CD4-positive, alpha-beta T cell treated with Interleukin-2 at 100 ng/mL for 4 hours (primary cell): Measurements from ENCODE around the gene HOXA4.

Experiments used
- DNase-seq: peaks from one replicate; pipeline ENCODE4 v3.0.0-alpha.2; 2020; ENCODE audit warnings: low spot score

HOXA4 gene

GRCh38 chr7:27130540-27131389 is at the start of gene HOXA4:
HOXA4 (minus strand) TSS chr7:27130757; CDS start chr7:27130733, 24 bp downstream.
- peak; percentile 72 for DNase-seq

- DNase-seq: peak; percentile 53
Measured at GRCh38 chr7:27179503-27180430, 49.2 kb upstream of the HOXA4 start.

GRCh38 chr7:27179030-27179429 is 48.5 kb upstream of the HOXA4 start:
- DNase-seq: no peak

DNA sequence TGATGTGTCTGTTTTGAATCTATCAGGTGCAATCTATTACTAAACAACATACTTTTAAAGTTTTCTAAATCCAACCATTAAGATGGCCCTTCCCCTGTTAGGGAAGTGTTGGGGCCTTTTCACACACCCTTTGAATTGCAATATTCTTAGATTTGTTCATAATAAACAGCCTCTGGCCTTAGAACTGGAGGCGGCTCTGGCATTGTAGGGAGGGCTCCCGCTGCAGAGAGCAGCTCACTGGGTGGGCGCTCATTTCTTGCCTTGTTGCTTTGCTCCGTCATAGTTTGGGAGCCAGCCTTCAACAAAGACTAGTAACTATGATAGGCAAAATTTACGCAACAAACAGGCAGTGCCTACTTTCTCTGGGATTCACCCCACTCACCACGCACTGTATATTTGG is 47.8 kb upstream of the HOXA4 start:
- no peak for DNase-seq

DNA sequence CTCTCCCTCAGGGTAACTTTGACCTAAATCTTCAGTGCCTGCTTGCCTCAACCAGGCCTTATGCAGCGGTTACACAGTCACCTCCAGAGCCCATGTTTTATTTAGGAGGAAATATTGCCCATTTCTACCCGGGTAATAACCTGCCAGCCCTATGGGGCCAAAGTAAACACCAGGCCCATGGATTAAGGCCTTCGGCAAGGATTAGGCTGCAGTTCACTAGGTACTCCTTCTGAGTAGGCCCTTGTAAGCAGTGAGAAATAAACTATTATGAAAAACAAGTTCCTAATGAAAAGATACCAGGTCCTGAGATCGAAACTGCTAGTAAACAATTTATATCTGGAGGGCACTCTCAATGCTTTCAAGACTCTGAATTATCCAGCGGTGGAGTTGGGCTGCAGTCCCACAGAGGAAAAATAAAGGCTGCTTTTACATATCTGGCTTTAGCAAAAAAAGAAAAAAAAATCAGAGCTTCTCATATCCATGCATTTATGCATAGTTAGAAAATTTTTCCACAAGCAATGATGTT is 47.3 kb upstream of the HOXA4 start:
- no peak for DNase-seq

GRCh38 chr7:27176962-27177794 is 46.6 kb upstream of the HOXA4 start:
- no peak for DNase-seq

- no peak for DNase-seq
Measured at GRCh38 chr7:27176524-27176845, 45.9 kb upstream of the HOXA4 start.

DNA sequence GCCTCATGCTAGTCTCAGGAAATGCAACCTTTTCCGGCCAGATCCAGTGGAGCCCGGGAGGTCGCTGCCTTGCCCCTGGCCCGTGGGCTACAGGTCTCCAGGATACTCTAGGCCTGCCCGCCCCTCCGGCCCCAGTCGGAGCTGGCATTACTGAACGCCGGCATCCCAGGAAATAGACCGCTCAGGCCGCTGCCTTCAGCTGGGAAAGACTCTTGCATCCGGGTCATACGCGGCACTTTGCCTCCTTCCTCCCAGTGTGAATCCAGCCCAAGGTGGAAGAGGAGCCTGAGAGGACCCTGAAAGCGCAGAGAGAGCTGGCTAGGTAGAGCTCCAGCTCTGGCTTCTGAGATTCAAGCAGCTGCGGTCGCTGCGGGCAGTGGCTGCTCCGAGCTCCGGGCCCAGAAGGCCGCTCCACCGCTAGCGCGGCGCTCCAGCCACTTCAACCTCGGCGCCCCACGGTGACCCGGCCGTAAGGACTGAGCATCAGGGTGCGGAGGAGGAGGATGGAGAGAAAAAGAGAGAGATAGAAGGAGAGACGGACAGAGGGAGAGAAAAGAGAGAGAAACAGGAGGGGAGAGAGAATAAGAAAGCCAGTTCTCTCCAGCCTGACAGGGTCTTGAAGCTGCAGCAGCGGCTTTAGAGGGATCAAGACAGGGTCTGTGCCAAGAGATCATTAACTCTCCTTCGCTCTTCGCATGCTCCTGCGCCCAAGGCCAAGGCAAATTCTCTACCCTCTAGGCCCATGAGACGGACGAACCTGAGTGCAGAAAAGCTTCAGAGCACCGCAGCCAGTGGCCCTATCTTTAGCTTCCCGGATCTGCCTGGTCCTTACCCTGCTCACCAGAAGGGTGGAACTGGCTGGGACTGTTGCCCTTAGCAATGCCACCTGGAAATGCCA is 45.3 kb upstream of the HOXA4 start:
- no peak for DNase-seq

DNA sequence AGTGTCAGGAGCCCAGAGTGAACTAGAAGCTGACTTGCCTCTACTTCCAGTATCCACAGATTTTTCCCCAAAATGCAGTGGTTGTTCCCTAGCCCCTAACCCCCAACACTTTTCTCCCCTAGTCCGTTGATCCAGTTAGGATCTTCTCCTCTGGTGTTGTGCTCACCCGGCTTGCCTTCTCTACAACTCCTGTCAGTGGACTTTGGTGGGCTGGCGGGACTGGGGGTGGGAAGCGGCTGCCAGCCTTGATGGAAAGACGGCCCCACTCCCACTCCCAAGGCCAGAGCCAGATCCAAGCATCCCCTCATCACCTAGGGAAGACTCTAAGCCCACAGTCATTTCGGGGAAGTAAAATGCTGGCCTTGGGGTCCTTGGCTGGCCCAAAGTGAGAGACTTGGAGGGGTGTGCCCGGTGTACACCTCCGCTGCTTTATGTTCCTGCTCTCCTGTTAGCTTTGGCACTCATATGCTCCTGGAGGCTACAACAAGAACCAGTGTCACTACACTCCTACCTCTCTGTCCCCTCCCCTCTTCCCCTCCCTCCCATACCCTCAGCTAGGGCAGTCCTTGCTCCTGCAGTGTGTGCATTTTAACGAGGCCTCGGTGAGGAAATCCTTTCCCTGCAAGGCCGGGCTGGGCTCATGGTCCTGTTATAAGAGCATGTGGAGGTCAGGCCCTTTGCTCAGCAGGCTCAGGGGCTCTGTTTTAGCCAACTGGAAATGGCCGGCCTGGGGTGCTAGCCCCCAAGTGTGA is 44.5 kb upstream of the HOXA4 start:
- DNase-seq: no peak

- no peak for DNase-seq
Measured at GRCh38 chr7:27173956-27174873, 43.7 kb upstream of the HOXA4 start, which contains the start of gene HOXA10. HOXA10 (minus strand) TSS chr7:27174320; CDS start chr7:27174306, 14 bp downstream.

DNA sequence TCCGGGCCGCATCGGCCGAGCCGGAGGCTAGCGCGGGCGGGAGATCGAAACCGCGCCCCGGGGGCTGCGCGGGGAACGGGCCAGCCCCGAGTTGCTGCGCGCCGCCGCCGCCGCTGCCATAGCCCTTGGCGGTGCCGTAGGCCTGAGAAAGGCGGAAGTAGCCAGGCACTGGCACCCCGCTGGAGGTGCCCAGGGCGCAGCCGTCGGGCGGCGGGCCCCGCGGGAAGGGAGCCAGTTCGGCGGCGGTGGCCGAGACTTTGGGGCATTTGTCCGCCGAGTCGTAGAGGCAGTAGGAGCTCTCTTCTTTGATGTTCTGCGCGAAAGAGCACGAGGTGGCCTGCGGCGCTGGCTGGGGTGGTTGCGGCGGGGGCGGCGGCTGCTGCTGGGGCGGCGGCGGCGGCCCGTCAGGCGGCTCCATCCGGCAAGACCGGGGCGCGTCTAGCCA is 43.0 kb upstream of the HOXA4 start:
- DNase-seq: no peak

DNA sequence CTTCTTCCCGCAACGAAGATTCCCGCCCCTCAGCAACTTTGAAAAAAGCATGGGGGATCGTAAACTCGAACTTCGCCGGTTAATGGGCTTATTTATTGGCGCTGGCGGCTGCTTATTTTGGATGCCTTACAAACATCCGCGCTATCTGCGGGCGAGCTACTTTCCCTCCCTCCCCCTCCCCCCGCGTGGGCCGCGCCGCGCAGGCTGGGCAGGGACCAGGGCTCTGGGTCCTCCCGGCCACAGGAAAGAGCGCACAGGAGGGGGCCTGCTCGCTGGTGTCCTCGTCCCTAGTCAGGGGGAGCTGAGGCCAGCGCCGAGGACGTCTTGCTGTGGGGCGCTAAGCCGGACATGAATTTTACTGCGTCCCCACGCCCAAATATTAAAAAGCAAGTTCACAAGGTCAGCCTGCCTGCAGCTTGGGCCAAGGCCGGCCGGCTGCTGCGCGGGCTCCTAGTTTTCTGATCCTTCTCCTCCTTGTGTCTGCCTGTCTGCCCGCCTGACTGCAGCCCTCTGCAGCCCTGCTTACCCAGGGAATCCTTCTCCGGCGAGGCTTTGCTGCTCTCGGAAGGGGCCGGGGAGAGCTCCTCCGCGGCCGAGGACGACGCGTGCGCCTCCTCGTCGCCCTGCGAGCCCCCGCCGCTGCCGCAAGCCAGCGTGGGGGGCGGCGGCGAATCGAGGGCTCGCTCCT is 42.4 kb upstream of the HOXA4 start:
- no peak for DNase-seq

DNA sequence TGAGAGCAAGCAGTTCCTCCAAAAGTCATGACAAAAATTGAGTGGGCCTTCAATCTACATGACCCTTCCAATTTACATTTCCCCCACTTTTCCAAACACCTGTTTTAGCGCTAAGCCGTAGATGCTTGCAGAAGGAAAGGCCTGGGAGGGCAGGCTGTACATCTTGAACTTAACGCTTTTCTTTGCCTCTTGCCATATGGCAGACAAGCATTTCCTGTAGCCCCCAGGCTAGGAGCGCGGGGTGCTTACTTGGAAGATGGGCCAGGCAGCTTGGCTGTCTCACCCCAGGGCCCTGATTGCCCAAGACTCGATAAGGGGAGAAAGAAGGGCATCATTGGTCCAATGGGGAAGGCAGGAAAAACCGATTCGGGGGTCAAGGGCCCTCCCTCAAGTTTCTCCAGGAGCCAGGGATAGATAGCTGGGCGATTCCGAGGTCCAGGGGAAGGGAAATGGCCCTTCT is 41.8 kb upstream of the HOXA4 start:
- no peak for DNase-seq

DNA sequence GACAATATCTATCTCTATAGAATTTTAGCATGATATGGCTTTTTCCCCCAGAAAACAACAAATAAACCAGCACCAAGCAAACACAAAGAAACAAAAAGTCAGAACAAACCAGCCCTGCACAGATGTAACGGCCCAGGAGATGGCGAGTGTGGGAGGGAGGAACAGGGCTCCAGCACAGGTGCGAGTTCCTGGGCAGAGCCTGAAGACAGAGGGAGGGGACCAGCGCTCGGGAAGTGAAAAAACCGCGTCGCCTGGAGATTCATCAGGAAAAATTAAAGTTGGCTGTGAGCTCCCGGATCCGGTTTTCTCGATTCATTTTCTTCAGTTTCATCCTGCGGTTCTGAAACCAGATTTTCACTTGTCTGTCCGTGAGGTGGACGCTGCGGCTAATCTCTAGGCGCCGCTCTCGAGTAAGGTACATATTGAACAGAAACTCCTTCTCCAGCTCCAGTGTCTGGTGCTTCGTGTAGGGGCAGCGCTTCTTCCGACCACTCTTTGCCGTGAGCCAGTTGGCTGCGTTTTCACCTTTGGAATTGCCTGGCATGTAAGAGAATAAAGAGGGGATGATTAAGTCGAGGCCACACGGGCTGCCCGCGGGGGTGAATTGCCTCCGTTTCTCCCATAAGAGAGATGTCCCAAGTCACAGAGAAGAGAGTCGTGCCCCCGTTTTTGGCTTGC is 41.2 kb upstream of the HOXA4 start:
- DNase-seq: no peak

DNA sequence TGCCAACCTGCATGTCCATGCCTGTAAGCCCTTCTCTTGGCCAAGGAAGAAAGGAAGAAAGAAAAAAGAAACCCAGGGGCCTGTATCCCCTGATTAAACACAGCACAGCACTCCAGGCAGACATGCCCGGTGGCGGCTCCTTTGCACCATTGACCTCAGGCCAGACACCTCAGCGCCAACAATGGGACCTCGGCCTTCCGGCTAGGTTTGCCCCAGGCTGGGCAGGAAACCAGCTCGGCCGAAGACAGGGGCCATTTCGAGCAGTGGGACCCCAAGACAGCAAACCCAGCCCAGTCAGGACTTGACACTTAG is 40.7 kb upstream of the HOXA4 start:
- no peak for DNase-seq

DNA sequence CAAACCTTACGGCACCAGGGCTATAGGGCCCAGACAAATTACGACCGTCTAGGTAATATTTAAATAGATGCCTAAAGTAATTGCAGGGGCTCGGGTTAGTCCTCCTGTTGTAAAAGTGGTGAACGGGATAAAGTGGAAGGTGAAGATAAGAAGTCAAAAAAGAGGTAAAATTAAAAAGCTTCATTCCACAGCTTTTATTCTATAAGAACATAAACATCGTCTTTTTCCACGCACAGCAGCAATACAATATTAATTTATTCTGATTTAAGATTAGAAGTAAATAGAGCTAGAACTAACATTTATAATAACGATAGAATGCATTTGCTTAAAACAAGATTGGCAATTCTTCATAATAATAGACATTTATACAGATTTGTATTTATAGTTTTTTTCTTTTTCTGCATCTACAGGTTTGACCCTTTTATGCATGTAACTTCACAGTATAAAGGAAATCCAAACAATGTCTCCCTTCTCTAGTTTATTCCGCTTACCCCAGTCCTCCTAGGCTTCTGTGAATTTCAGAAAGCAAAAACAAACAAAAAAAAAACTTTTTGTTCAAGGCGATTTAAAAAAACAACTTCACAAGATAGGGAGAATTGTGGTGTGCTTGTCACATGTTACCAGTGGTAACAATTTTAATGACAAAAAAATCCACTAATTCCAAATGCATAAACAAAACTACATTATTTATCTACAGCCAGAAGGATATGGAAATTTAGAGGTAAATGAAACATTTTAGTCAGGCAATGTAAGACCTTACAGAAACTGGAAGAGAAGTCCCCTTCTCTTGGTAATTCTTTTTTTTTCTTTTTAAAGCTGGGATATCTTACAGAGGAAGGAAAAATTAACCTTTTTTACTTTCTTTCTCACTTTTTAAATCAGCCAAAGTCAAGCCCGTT is 40.1 kb upstream of the HOXA4 start:
- no peak for DNase-seq
